Gastrocnemius medialis (tissue), 4 donors: Measurements from ENCODE around the gene AGRP. TPM values are rescaled to one million over a fixed set of nuclear protein-coding genes. Genes with fewer than 3 reads are reported as not detected.

ENCODE experiments used
- ATAC-seq, 2 donors: fragments of 150-250 bp; one replicate each; pipeline ENCODE4 v1.9.1; 2016
- DNase-seq, 2 donors: peaks; one replicate each; pipeline ENCODE4 v3.0.0-alpha.2; 2019
- H3K27ac ChIP-seq, 4 donors: fragments of 200-600 bp; sonication (generic); 1 replicate in 1 of 4; 2 replicates in 3 of 4; pipeline ENCODE4 v1.5.1; 2016 to 2018; ENCODE audit warnings: mild to moderate bottlenecking in 2 of 4, moderate library complexity in 1 of 4
- H3K27me3 ChIP-seq, 3 donors: fragments of 200-600 bp; sonication (generic) in 2 of 3; 1 replicate in 1 of 3; 2 replicates in 2 of 3; pipeline versions ENCODE4 v1.5.1 to v1.6.0; 2016 to 2019; ENCODE audit warnings: mild to moderate bottlenecking in 1 of 3, moderate library complexity in 1 of 3
- H3K36me3 ChIP-seq, 2 donors: fragments of 200-600 bp; sonication (generic) in 1 of 2; one replicate each; pipeline ENCODE4 v1.5.1; 2017 to 2018
- H3K4me1 ChIP-seq, 2 donors: fragments of 200-600 bp; sonication (generic) in 1 of 2; one replicate each; pipeline ENCODE4 v1.5.1; 2016 to 2017; ENCODE audit warnings: mild to moderate bottlenecking in 2 of 2
- H3K4me3 ChIP-seq, 4 donors: fragments of 200-600 bp; sonication (generic) in 3 of 4; 1 replicate in 1 of 4; 2 replicates in 3 of 4; pipeline ENCODE4 v1.5.1; 2016 to 2019; ENCODE audit warnings: mild to moderate bottlenecking in 2 of 4
- H3K9me3 ChIP-seq, 3 donors: fragments of 200-600 bp; sonication (generic) in 2 of 3; 1 replicate in 1 of 3; 2 replicates in 2 of 3; pipeline ENCODE4 v1.5.1; 2016 to 2019
- CTCF ChIP-seq, 5 experiments: fragments of 450-650 bp in 3 of 5; fragments of 200-600 bp in 2 of 5; sonication (generic) in 2 of 5; IDR thresholded peaks in 4 of 5; conservative IDR thresholded peaks in 1 of 5; 1 replicate in 4 of 5; 2 replicates in 1 of 5; pipeline ENCODE4 v1.5.1; 2016 to 2019; ENCODE audit warnings: antibody characterized with exemption in 5 of 5, mild to moderate bottlenecking in 3 of 5, moderate library complexity in 3 of 5
- POLR2A ChIP-seq, 2 donors: fragments of 450-650 bp; IDR thresholded peaks; one replicate each; pipeline ENCODE4 v1.6.1; 2017; ENCODE audit warnings: antibody characterized with exemption in 2 of 2, mild to moderate bottlenecking in 2 of 2, moderate library complexity in 2 of 2
- in situ Hi-C, 4 donors: fragments of 200-750 bp; cut with MboI; loops; one replicate each; pipeline versions ENCODE4 v1.15.0 to v1.8.0; 2017; ENCODE audit warnings: low sequenced_read_pairs in 4 of 4
- intact Hi-C: fragments of 100-400 bp; cut with DNase I; formaldehyde crosslinking; loops from one replicate; pipeline ENCODE4 v1.15.1; 2023; ENCODE audit warnings: low total_unique reads
- total RNA-seq, 4 donors: library from RNA; depleted of rRNA; stranded (reverse); fragments of >200 nt; gene quantifications; one replicate each; pipeline versions ENCODE4 v1.1.0 to v1.2.3, GENCODE V29; 2016

AGRP gene
- total RNA-seq, 4 donors from 2014 or later: not detected

GRCh38 chr16:67509016-67509415, 25.7 kb upstream of the AGRP start:
- ATAC-seq (no peak), DNase-seq (no peak)
- TF ChIP-seq POLR2A (IDR thresholded peaks at IDR 0.05): no peak
- TF ChIP-seq CTCF (IDR thresholded peaks at IDR 0.05 in 4 of 5, conservative IDR thresholded peaks at IDR 0.05 in 1 of 5): no peak
- Histone ChIP-seq H3K9me3 (no peaks in the 10 kb centered on the region), H3K27me3 (no peaks in the 10 kb centered on the region), H3K4me3 (no peak overlapping the region), H3K27ac (no peak overlapping the region), H3K4me1 (peaks cover 0 to 4% of the 10 kb centered on the region in 2 donors), H3K36me3 (no peaks in the 10 kb centered on the region)
- intact Hi-C loops: loop anchor here (5.0 kb wide), 1 partner anchor 523 kb away; no protein-coding TSS in a partner anchor
- in situ Hi-C loops: loop anchor here in 1 of 4 donors (25.0 kb wide), 1 partner anchor 128 kb away; the partner anchor contains the start of gene CARMIL2

GRCh38 chr16:67506468-67506867, 23.1 kb upstream of the AGRP start:
- in situ Hi-C loops (loop anchor here in 1 of 4 donors (25.0 kb wide), 1 partner anchor 131 kb away; the partner anchor contains the start of gene CARMIL2), intact Hi-C loops (loop anchor here (5.0 kb wide), 1 partner anchor 526 kb away; no protein-coding TSS in a partner anchor)
- Histone ChIP-seq H3K36me3 (no peaks in the 10 kb centered on the region), H3K4me3 (no peak overlapping the region), H3K27ac (no peak overlapping the region), H3K4me1 (peaks cover 0 to 4% of the 10 kb centered on the region in 2 donors), H3K9me3 (no peaks in the 10 kb centered on the region), H3K27me3 (no peaks in the 10 kb centered on the region)
- DNase-seq (no peak), ATAC-seq (no peak)
- TF ChIP-seq CTCF (IDR thresholded peaks at IDR 0.05 in 4 of 5, conservative IDR thresholded peaks at IDR 0.05 in 1 of 5) (no peak), POLR2A (IDR thresholded peaks at IDR 0.05) (no peak)

- TF ChIP-seq CTCF (IDR thresholded peaks at IDR 0.05 in 4 of 5, conservative IDR thresholded peaks at IDR 0.05 in 1 of 5): no peak
- no peak for TF ChIP-seq POLR2A (IDR thresholded peaks at IDR 0.05)
- ATAC-seq: peak; percentile 61 to 66
- in situ Hi-C loops (loop anchor here in 1 of 4 donors (25.0 kb wide), 1 partner anchor 133 kb away; the partner anchor contains the start of gene CARMIL2), intact Hi-C loops (loop anchor here (5.0 kb wide), 1 partner anchor 528 kb away; no protein-coding TSS in a partner anchor)
- H3K4me1 ChIP-seq: peaks cover 0 to 4% of the 10 kb centered on the region in 2 donors
- H3K27me3 ChIP-seq: no peaks in the 10 kb centered on the region
- no peaks in the 10 kb centered on the region for H3K9me3 ChIP-seq
- no peaks in the 10 kb centered on the region for H3K36me3 ChIP-seq
- DNase-seq: peak in 1 of 2 donors; percentile 62
- no peak overlapping the region for H3K4me3 ChIP-seq
- peak overlapping the region; percentile 49 to 69 (median 54) for H3K27ac ChIP-seq
Measured at GRCh38 chr16:67504031-67505021, 21.0 kb upstream of the AGRP start.

- DNase-seq: peak in 1 of 2 donors; percentile 35
- ATAC-seq: peak; percentile 56 to 70
- intact Hi-C loops: no loop called here
- Histone ChIP-seq H3K27me3 (no peaks in the 10 kb centered on the region), H3K4me1 (no peaks in the 10 kb centered on the region), H3K9me3 (no peaks in the 10 kb centered on the region), H3K36me3 (no peaks in the 10 kb centered on the region), H3K4me3 (no peak overlapping the region), H3K27ac (peak overlapping the region in 2 of 4 donors; percentile 31 to 46)
- in situ Hi-C loops: no loop called here
- no peak for TF ChIP-seq CTCF (IDR thresholded peaks at IDR 0.05 in 4 of 5, conservative IDR thresholded peaks at IDR 0.05 in 1 of 5)
- no peak for TF ChIP-seq POLR2A (IDR thresholded peaks at IDR 0.05)
Measured at GRCh38 chr16:67499106-67499505, 15.8 kb upstream of the AGRP start.
